ENCODE measurements around the gene MLLT1.

Gene MLLT1

GRCh38 chr19:6272411-6272791 lies 7.4 kb downstream of the MLLT1 start:
- H3K4me1 Mint-ChIP-seq (ENCODE audit: low read depth in 2 of 2), result peaks cover 42 to 46% of the 10 kb centered on the region in 2 donors
- no peak for ATAC-seq (replicated peaks)
- DNase-seq, result no peak
- peak overlapping the region; percentile 59 to 66 for H3K27ac Mint-ChIP-seq
- H3K9me3 Mint-ChIP-seq, result no peaks in the 10 kb centered on the region
- H3K36me3 Mint-ChIP-seq (ENCODE audit: insufficient read depth), result peaks cover 17% of the 10 kb centered on the region
- H3K4me3 Mint-ChIP-seq, result no peak overlapping the region
- no peaks in the 10 kb centered on the region for H3K27me3 Mint-ChIP-seq

GRCh38 chr19:6271721-6272410 lies 7.9 kb downstream of the MLLT1 start:
- DNase-seq, result no peak
- Mint-ChIP-seq H3K9me3 (no peaks in the 10 kb centered on the region), H3K27ac (peak overlapping the region; percentile 59 to 66), H3K36me3 (ENCODE audit: insufficient read depth) (peaks cover 22% of the 10 kb centered on the region), H3K4me1 (ENCODE audit: low read depth in 2 of 2) (peaks cover 42 to 43% of the 10 kb centered on the region in 2 donors), H3K4me3 (no peak overlapping the region), H3K27me3 (no peaks in the 10 kb centered on the region)
- ATAC-seq (replicated peaks), result no peak

GRCh38 chr19:6271251-6271650 lies 8.5 kb downstream of the MLLT1 start:
- H3K9me3 Mint-ChIP-seq, result no peaks in the 10 kb centered on the region
- peaks cover 28% of the 10 kb centered on the region for H3K36me3 Mint-ChIP-seq (ENCODE audit: insufficient read depth)
- H3K4me1 Mint-ChIP-seq (ENCODE audit: low read depth in 2 of 2), result peaks cover 37 to 39% of the 10 kb centered on the region in 2 donors
- H3K27ac Mint-ChIP-seq, result no peak overlapping the region
- no peak overlapping the region for H3K4me3 Mint-ChIP-seq
- no peaks in the 10 kb centered on the region for H3K27me3 Mint-ChIP-seq
- DNase-seq (no peak), ATAC-seq (replicated peaks) (no peak)

GRCh38 chr19:6270822-6271221 lies 9.0 kb downstream of the MLLT1 start:
- Mint-ChIP-seq H3K4me1 (ENCODE audit: low read depth in 2 of 2) (peaks cover 36 to 37% of the 10 kb centered on the region in 2 donors), H3K27ac (no peak overlapping the region), H3K36me3 (ENCODE audit: insufficient read depth) (peaks cover 30% of the 10 kb centered on the region), H3K27me3 (no peaks in the 10 kb centered on the region), H3K4me3 (no peak overlapping the region), H3K9me3 (no peaks in the 10 kb centered on the region)
- DNase-seq (no peak), ATAC-seq (replicated peaks) (no peak)

- no peaks in the 10 kb centered on the region for H3K9me3 Mint-ChIP-seq
- H3K36me3 Mint-ChIP-seq (ENCODE audit: insufficient read depth), result peaks cover 30% of the 10 kb centered on the region
- peaks cover 31 to 33% of the 10 kb centered on the region in 2 donors for H3K4me1 Mint-ChIP-seq (ENCODE audit: low read depth in 2 of 2)
- no peaks in the 10 kb centered on the region for H3K27me3 Mint-ChIP-seq
- peak overlapping the region in 1 of 2 donors; percentile 29 for H3K27ac Mint-ChIP-seq
- no peak overlapping the region for H3K4me3 Mint-ChIP-seq
- no peak for DNase-seq
- no peak for ATAC-seq (replicated peaks)
Observed at GRCh38 chr19:6270076-6270745, 9.6 kb downstream of the MLLT1 start.

- peak overlapping the region in 1 of 2 donors; percentile 29 for H3K27ac Mint-ChIP-seq
- peaks cover 33% of the 10 kb centered on the region for H3K36me3 Mint-ChIP-seq (ENCODE audit: insufficient read depth)
- no peak overlapping the region for H3K4me3 Mint-ChIP-seq
- ATAC-seq (replicated peaks) (no peak), DNase-seq (no peak)
- no peaks in the 10 kb centered on the region for H3K27me3 Mint-ChIP-seq
- no peaks in the 10 kb centered on the region for H3K9me3 Mint-ChIP-seq
- H3K4me1 Mint-ChIP-seq (ENCODE audit: low read depth in 2 of 2), result peaks cover 25 to 31% of the 10 kb centered on the region in 2 donors
Observed at GRCh38 chr19:6269101-6269886, 10.5 kb downstream of the MLLT1 start.

GRCh38 chr19:6268382-6268771 lies 11.4 kb downstream of the MLLT1 start:
- H3K27me3 Mint-ChIP-seq, result no peaks in the 10 kb centered on the region
- H3K4me1 Mint-ChIP-seq (ENCODE audit: low read depth in 2 of 2), result peaks cover 27 to 28% of the 10 kb centered on the region in 2 donors
- ATAC-seq (replicated peaks) (no peak), DNase-seq (no peak)
- no peak overlapping the region for H3K27ac Mint-ChIP-seq
- H3K9me3 Mint-ChIP-seq, result no peaks in the 10 kb centered on the region
- peaks cover 36% of the 10 kb centered on the region for H3K36me3 Mint-ChIP-seq (ENCODE audit: insufficient read depth)
- no peak overlapping the region for H3K4me3 Mint-ChIP-seq

GRCh38 chr19:6267552-6268381 lies 12.0 kb downstream of the MLLT1 start:
- H3K9me3 Mint-ChIP-seq, result no peaks in the 10 kb centered on the region
- H3K36me3 Mint-ChIP-seq (ENCODE audit: insufficient read depth), result peaks cover 34% of the 10 kb centered on the region
- H3K27me3 Mint-ChIP-seq, result no peaks in the 10 kb centered on the region
- no peak for DNase-seq
- no peak overlapping the region for H3K4me3 Mint-ChIP-seq
- ATAC-seq (replicated peaks), result no peak
- H3K27ac Mint-ChIP-seq, result no peak overlapping the region
- H3K4me1 Mint-ChIP-seq (ENCODE audit: low read depth in 2 of 2), result peaks cover 29 to 30% of the 10 kb centered on the region in 2 donors

GRCh38 chr19:6264803-6265202 lies 15.0 kb downstream of the MLLT1 start:
- H3K9me3 Mint-ChIP-seq, result no peaks in the 10 kb centered on the region
- H3K36me3 Mint-ChIP-seq (ENCODE audit: insufficient read depth), result peaks cover 30% of the 10 kb centered on the region
- DNase-seq (no peak), ATAC-seq (replicated peaks) (no peak)
- peaks cover 14 to 26% of the 10 kb centered on the region in 2 donors for H3K4me1 Mint-ChIP-seq (ENCODE audit: low read depth in 2 of 2)
- H3K27ac Mint-ChIP-seq, result peak overlapping the region in 1 of 2 donors; percentile 88
- no peak overlapping the region for H3K4me3 Mint-ChIP-seq
- H3K27me3 Mint-ChIP-seq, result no peaks in the 10 kb centered on the region

- no peaks in the 10 kb centered on the region for H3K9me3 Mint-ChIP-seq
- H3K27ac Mint-ChIP-seq, result peak overlapping the region; percentile 32 to 93
- ATAC-seq (replicated peaks) (no peak), DNase-seq (no peak)
- H3K4me1 Mint-ChIP-seq (ENCODE audit: low read depth in 2 of 2), result peaks cover 14 to 27% of the 10 kb centered on the region in 2 donors
- no peaks in the 10 kb centered on the region for H3K27me3 Mint-ChIP-seq
- H3K36me3 Mint-ChIP-seq (ENCODE audit: insufficient read depth), result peaks cover 23% of the 10 kb centered on the region
- H3K4me3 Mint-ChIP-seq, result no peak overlapping the region
Observed at GRCh38 chr19:6263735-6264444, 15.9 kb downstream of the MLLT1 start.

GRCh38 chr19:6263306-6263705 lies 16.5 kb downstream of the MLLT1 start:
- H3K36me3 Mint-ChIP-seq (ENCODE audit: insufficient read depth), result peaks cover 23% of the 10 kb centered on the region
- peak overlapping the region in 1 of 2 donors; percentile 54 for H3K4me3 Mint-ChIP-seq
- DNase-seq (no peak), ATAC-seq (replicated peaks) (no peak)
- H3K9me3 Mint-ChIP-seq, result no peaks in the 10 kb centered on the region
- no peaks in the 10 kb centered on the region for H3K27me3 Mint-ChIP-seq
- peaks cover 14 to 27% of the 10 kb centered on the region in 2 donors for H3K4me1 Mint-ChIP-seq (ENCODE audit: low read depth in 2 of 2)
- peak overlapping the region; percentile 32 to 93 for H3K27ac Mint-ChIP-seq

- H3K27me3 Mint-ChIP-seq, result no peaks in the 10 kb centered on the region
- peak overlapping the region; percentile 75 to 76 for H3K27ac Mint-ChIP-seq
- H3K4me1 Mint-ChIP-seq (ENCODE audit: low read depth in 2 of 2), result peaks cover 14 to 27% of the 10 kb centered on the region in 2 donors
- DNase-seq, result no peak
- H3K36me3 Mint-ChIP-seq (ENCODE audit: insufficient read depth), result peaks cover 24% of the 10 kb centered on the region
- H3K4me3 Mint-ChIP-seq, result no peak overlapping the region
- no peaks in the 10 kb centered on the region for H3K9me3 Mint-ChIP-seq
- no peak for ATAC-seq (replicated peaks)
Observed at GRCh38 chr19:6262519-6262918, 17.3 kb downstream of the MLLT1 start.
